Progenitor cell of endocrine pancreas (in vitro differentiated cells): Measurements from ENCODE around the gene SLC5A10. TPM values are rescaled to one million over a fixed set of nuclear protein-coding genes. Genes with fewer than 3 reads are reported as not detected.
"Not testable (repeated sequence)": the region's sequence is repeated elsewhere in the genome, so short reads cannot be mapped to it uniquely, and the experiment has no call there.

ENCODE experiments used
- DNase-seq: peaks from one replicate; pipeline ENCODE4 v3.0.0; 2021; ENCODE audit warnings: low spot score; ENCODE audit not compliant: unreplicated experiment
- H3K27ac Mint-ChIP-seq: 2 replicates; pipeline ENCODE4 v1.8.0; 2021; ENCODE audit warnings: mild to moderate bottlenecking, moderate library complexity, mixed read lengths
- H3K27me3 Mint-ChIP-seq: 2 replicates; pipeline ENCODE4 v1.8.0; 2021; ENCODE audit warnings: mixed read lengths
- H3K36me3 Mint-ChIP-seq: 2 replicates; pipeline ENCODE4 v1.8.0; 2022; ENCODE audit warnings: mixed read lengths; ENCODE audit not compliant: insufficient read depth
- H3K4me1 Mint-ChIP-seq: 2 replicates; pipeline ENCODE4 v1.8.0; 2021; ENCODE audit warnings: low read depth, mixed read lengths
- H3K4me3 Mint-ChIP-seq: 2 replicates; pipeline ENCODE4 v1.8.0; 2021; ENCODE audit warnings: low read depth, mild to moderate bottlenecking, moderate library complexity, mixed read lengths
- H3K9me3 Mint-ChIP-seq: 2 replicates; pipeline ENCODE4 v1.8.0; 2021; ENCODE audit warnings: low read depth, mixed read lengths
- CTCF ChIP-seq: fragments of 200-600 bp; sonication (generic); IDR thresholded peaks from one replicate; pipeline ENCODE4 v1.5.0; 2021; ENCODE audit warnings: antibody characterized with exemption, mild to moderate bottlenecking; ENCODE audit not compliant: unreplicated experiment
- total RNA-seq: library from RNA; stranded (reverse); gene quantifications from 2 replicates; pipeline ENCODE4 v1.2.1, GENCODE V29; 2021

Gene SLC5A10
- total RNA-seq, 1 donor from 2014 or later, result not detected

- no peak for TF ChIP-seq CTCF
- Mint-ChIP-seq H3K36me3 (peaks cover 15% of the 10 kb centered on the region), H3K4me3 (no peak overlapping the region), H3K27ac (no peak overlapping the region), H3K27me3 (no peaks in the 10 kb centered on the region), H3K4me1 (peaks cover 14% of the 10 kb centered on the region), H3K9me3 (no peaks in the 10 kb centered on the region)
- DNase-seq, result no peak
Measured at GRCh38 chr17:18921912-18922451, 30.0 kb upstream of the SLC5A10 start.

- not testable (repeated sequence) for H3K4me3 Mint-ChIP-seq, DNase-seq, H3K27ac Mint-ChIP-seq, H3K27me3 Mint-ChIP-seq, H3K9me3 Mint-ChIP-seq
- H3K36me3 Mint-ChIP-seq, result peaks cover 13% of the 10 kb centered on the region
- peaks cover 14% of the 10 kb centered on the region for H3K4me1 Mint-ChIP-seq
Measured at GRCh38 chr17:18922596-18922995, 29.4 kb upstream of the SLC5A10 start.

GRCh38 chr17:18925187-18925586 lies 26.8 kb upstream of the SLC5A10 start:
- TF ChIP-seq CTCF, result no peak
- no peak for DNase-seq
- H3K27ac Mint-ChIP-seq, result no peak overlapping the region
- H3K4me3 Mint-ChIP-seq, result no peak overlapping the region
- peaks cover 16% of the 10 kb centered on the region for H3K36me3 Mint-ChIP-seq
- H3K4me1 Mint-ChIP-seq, result peaks cover 12% of the 10 kb centered on the region
- H3K9me3 Mint-ChIP-seq, result no peaks in the 10 kb centered on the region
- H3K27me3 Mint-ChIP-seq, result no peaks in the 10 kb centered on the region

- Mint-ChIP-seq H3K4me3 (no peak overlapping the region), H3K36me3 (peaks cover 19% of the 10 kb centered on the region), H3K27ac (no peak overlapping the region)
Measured at GRCh38 chr17:18928628-18929125, 23.3 kb upstream of the SLC5A10 start.

GRCh38 chr17:18932360-18933055 lies 19.5 kb upstream of the SLC5A10 start:
- no peak for TF ChIP-seq CTCF
- Mint-ChIP-seq H3K4me1 (no peaks in the 10 kb centered on the region), H3K27ac (no peak overlapping the region), H3K4me3 (no peak overlapping the region), H3K36me3 (peaks cover 15% of the 10 kb centered on the region), H3K27me3 (peaks cover 5% of the 10 kb centered on the region), H3K9me3 (no peaks in the 10 kb centered on the region)
- no peak for DNase-seq

More at GRCh38 chr17:18928628-18929125, 23.3 kb upstream of the SLC5A10 start:
- no peak for TF ChIP-seq CTCF
- no peak for DNase-seq
- Mint-ChIP-seq H3K27me3 (no peaks in the 10 kb centered on the region), H3K9me3 (no peaks in the 10 kb centered on the region), H3K4me1 (no peaks in the 10 kb centered on the region)
